CD1c-positive myeloid dendritic cell (primary cell): ENCODE measurements around the gene CPSF4.
"Not testable (repeated sequence)": the region's sequence is repeated elsewhere in the genome, so short reads cannot be mapped to it uniquely, and the experiment has no call there.

Experiments
- DNase-seq: peaks from one replicate; pipeline ENCODE4 v3.0.0-alpha.2; 2016; ENCODE audit errors: extremely low spot score

CPSF4 gene

GRCh38 chr7:99490878-99491277 lies 52.1 kb downstream of the CPSF4 start:
- no peak for DNase-seq

GRCh38 chr7:99493823-99494222 lies 55.1 kb downstream of the CPSF4 start:
- DNase-seq = no peak

- DNase-seq = no peak
These were observed 59.2 kb downstream of the CPSF4 start for GRCh38 chr7:99497766-99498545.

GRCh38 chr7:99498546-99498944 lies 59.8 kb downstream of the CPSF4 start:
- no peak for DNase-seq

- DNase-seq = peak; percentile 72
These were observed 60.6 kb downstream of the CPSF4 start for GRCh38 chr7:99499371-99499720.

- DNase-seq = peak; percentile 94
These were observed 61.2 kb downstream of the CPSF4 start, which contains the start of gene ZNF394 for GRCh38 chr7:99499721-99500636. TSS of gene ZNF394 (minus strand) at chr7:99500281. CDS start at chr7:99500093, 188 bp downstream.

GRCh38 chr7:99500637-99501009 lies 61.9 kb downstream of the CPSF4 start:
- DNase-seq = no peak

GRCh38 chr7:99501236-99501635 lies 62.5 kb downstream of the CPSF4 start:
- not testable (repeated sequence) for DNase-seq

- no peak for DNase-seq
These were observed 65.5 kb downstream of the CPSF4 start for GRCh38 chr7:99504281-99504602.

- DNase-seq = peak; percentile 98
These were observed 66.0 kb downstream of the CPSF4 start, which contains the start of gene ZKSCAN5 for GRCh38 chr7:99504603-99505323. TSS of gene ZKSCAN5 (plus strand) at chr7:99504662. CDS start at chr7:99506045, 1,383 bp downstream.

- no peak for DNase-seq
These were observed 66.5 kb downstream of the CPSF4 start for GRCh38 chr7:99505324-99505662.
